K562 (cell line): Measurements from ENCODE around the gene SFR1. TPM values are rescaled to one million over a fixed set of nuclear protein-coding genes. Genes with fewer than 3 reads are reported as not detected.

Source experiments
- ATAC-seq: fragments of 200-7000 bp; cut with Tn5 transposase; 3 replicates; pipeline ENCODE4 v1.9.1; 2020; ENCODE audit warnings: moderate library complexity
- BruUV-seq: library from RNA; stranded (reverse); fragments of 400-500 nt; replicated peaks from 2 replicates; lab custom pipeline; 2021; lab: Mats Ljungman, UMichigan
- CTCF ChIA-PET: fragments of 300-600 bp; formaldehyde crosslinking; extraction: SDS; loops from one replicate; lab custom pipeline; 2021; ENCODE audit warnings: low intra/inter-chr PET ratio; lab: Yijun Ruan, JAX
- POLR2A ChIA-PET: fragments of 300-600, 350-650 bp; sonication (Branson Sonifier 250); formaldehyde crosslinking; extraction: SDS; loops from one replicate; lab custom pipeline; 2021; ENCODE audit warnings: antibody characterized with exemption, inconsistent platforms; lab: Yijun Ruan, JAX
- DNase-seq, 4 experiments: peaks; one replicate each; pipeline versions ENCODE4 v3.0.0 to v3.0.0-alpha.2; 2011 to 2018; ENCODE audit warnings: low spot score in 3 of 4, mixed read lengths in 3 of 4; ENCODE audit errors: extremely low read depth in 1 of 4
- FAIRE-seq: peaks from 2 replicates; lab custom pipeline; 2011; peaks lifted over from hg19 to GRCh38; lab: Jason Lieb, UNC
- H2AFZ ChIP-seq: 2 replicates; pipeline ENCODE4 v1.6.0; 2011; ENCODE audit warnings: low read depth, low read length, control low read depth, inconsistent platforms
- H3K27ac ChIP-seq: fragments of 200-600 bp; 3 replicates; pipeline ENCODE4 v1.8.0; 2011; ENCODE audit warnings: low read depth, mild to moderate bottlenecking, control low read depth, inconsistent platforms, low read length, moderate library complexity, mixed read lengths; ENCODE audit errors: extremely low read depth
- H3K27me3 ChIP-seq, 2 experiments: fragments of 300-600 bp in 1 of 2; 2 replicates in 1 of 2; 3 replicates in 1 of 2; pipeline versions ENCODE4 v1.6.0 to v1.8.0; 2011; ENCODE audit warnings: inconsistent platforms in 2 of 2, low read length in 2 of 2, mild to moderate bottlenecking in 1 of 2, mixed read lengths in 1 of 2, moderate library complexity in 1 of 2; ENCODE audit not compliant: control insufficient read depth in 2 of 2, insufficient read depth in 2 of 2
- H3K36me3 ChIP-seq: fragments of 300-600 bp; 3 replicates; pipeline ENCODE4 v1.8.0; 2011; ENCODE audit warnings: mild to moderate bottlenecking, low read length, inconsistent platforms; ENCODE audit not compliant: control insufficient read depth, insufficient read depth
- H3K4me1 ChIP-seq, 2 experiments: fragments of 200-600 bp in 1 of 2; replicated peaks in 1 of 2; 2 replicates in 1 of 2; 3 replicates in 1 of 2; pipeline versions ENCODE4 v1.5.1 to v1.8.0; 2011; ENCODE audit warnings: inconsistent platforms in 2 of 2, low read length in 2 of 2, mild to moderate bottlenecking in 1 of 2, mixed read lengths in 1 of 2, moderate library complexity in 1 of 2; ENCODE audit not compliant: control insufficient read depth in 2 of 2, insufficient read depth in 2 of 2
- H3K4me2 ChIP-seq: 2 replicates; pipeline ENCODE4 v1.6.1; 2011; ENCODE audit warnings: low read length, control low read depth, inconsistent platforms, mixed read lengths; ENCODE audit not compliant: insufficient read depth
- H3K4me3 ChIP-seq: fragments of 200-600 bp; sonication (generic), shearing (Covaris generic); 2 replicates; pipeline ENCODE4 v1.5.1; 2016; ENCODE audit warnings: control low read depth, inconsistent platforms
- H3K79me2 ChIP-seq: fragments of 200-600 bp; 3 replicates; pipeline ENCODE4 v1.8.0; 2011; ENCODE audit warnings: low read length, inconsistent platforms; ENCODE audit not compliant: control insufficient read depth, insufficient read depth
- H3K9ac ChIP-seq, 2 experiments: 2 replicates each; pipeline versions ENCODE4 v1.6.0 to v1.6.1; 2011; ENCODE audit warnings: low read depth in 2 of 2, low read length in 2 of 2, control low read depth in 1 of 2, inconsistent platforms in 1 of 2, mild to moderate bottlenecking in 1 of 2, mixed read lengths in 1 of 2; ENCODE audit not compliant: insufficient read depth in 1 of 2
- H3K9me1 ChIP-seq: one replicate; pipeline ENCODE4 v1.6.0; 2011; ENCODE audit warnings: inconsistent platforms, mild to moderate bottlenecking, low read length, moderate library complexity; ENCODE audit not compliant: control insufficient read depth, insufficient read depth
- H3K9me3 ChIP-seq: replicated peaks from 2 replicates; pipeline ENCODE4 v1.5.1; 2011; ENCODE audit warnings: low read depth, low read length, inconsistent platforms; ENCODE audit not compliant: control insufficient read depth, insufficient read depth
- H4K20me1 ChIP-seq: replicated peaks from 2 replicates; pipeline ENCODE4 v1.6.1; 2011; ENCODE audit warnings: low read length, inconsistent platforms, mixed read lengths; ENCODE audit not compliant: control insufficient read depth, insufficient read depth
- FOXA3 ChIP-seq, 2 experiments: fragments of 450-650 bp in 1 of 2; sonication (generic) in 1 of 2; formaldehyde crosslinking; IDR thresholded peaks in 1 of 2; conservative IDR thresholded peaks in 1 of 2; 2 replicates each; pipeline versions ENCODE4 v1.4.0 to v1.8.0; 2020 to 2022; ENCODE audit warnings: mild to moderate bottlenecking in 2 of 2, missing genetic modification reagents in 1 of 2
- KDM5B ChIP-seq: fragments of 200-600 bp; sonication (generic); IDR thresholded peaks from 2 replicates; pipeline ENCODE4 v1.6.1; 2012; ENCODE audit warnings: low read depth, mild to moderate bottlenecking, moderate library complexity, low read length, control low read depth, inconsistent platforms; ENCODE audit not compliant: insufficient replicate concordance
- PURB ChIP-seq: sonication (generic); formaldehyde crosslinking; IDR thresholded peaks from 2 replicates; pipeline ENCODE4 v1.9.0; 2021; ENCODE audit warnings: low read depth, mild to moderate bottlenecking, missing genetic modification reagents
- RUNX1 ChIP-seq: sonication (generic); IDR thresholded peaks from 2 replicates; pipeline ENCODE4 v1.6.1; 2016; ENCODE audit warnings: antibody characterized with exemption, low read depth
- ZFP1 ChIP-seq: fragments of 450-650 bp; formaldehyde crosslinking; IDR thresholded peaks from 2 replicates; pipeline ENCODE4 v1.4.0; 2020; ENCODE audit warnings: mild to moderate bottlenecking, mixed read lengths
- WGBS: fragments of 100-300 bp; shearing (Covaris generic); methylation state at CpG from one replicate; pipeline ENCODE4 v1.1.6; 2016; ENCODE audit warnings: low coverage, mixed read lengths; ENCODE audit not compliant: insufficient coverage; ENCODE audit errors: missing lambda C conversion rate; 5-methylcytosine and 5-hydroxymethylcytosine counted together
- in situ Hi-C: fragments of 300-500 bp; cut with MboI; formaldehyde crosslinking; loops from 4 replicates; pipeline ENCODE4 v1.15.0; 2018; ENCODE audit warnings: inconsistent platforms, mixed read lengths
- intact Hi-C: fragments of 100-400 bp; cut with micrococcal nuclease; formaldehyde crosslinking; loops from 2 replicates; pipeline ENCODE4 v1.14.2; 2022
- polyA plus RNA-seq, 8 experiments: library from polyadenylated mRNA; depleted of rRNA in 4 of 8; stranded (reverse) in 5 of 8; unstranded in 3 of 8; fragments of >200 nt; fragmentation: Nextera tagmentation in 2 of 8; fragmentation: Illumina TruSeq in 1 of 8; extraction: Ambion mirVana in 2 of 8; extraction: Trizol in 1 of 8; gene quantifications; 2 replicates each; pipeline versions ENCODE4 v1.2.1 to v1.2.3, GENCODE V29; 2011 to 2014; ENCODE audit warnings: inconsistent platforms in 1 of 8, missing spikeins in 1 of 8
- total RNA-seq, 7 experiments: library from RNA; depleted of rRNA in 6 of 7; stranded (reverse); fragments of >200 nt in 6 of 7; fragmentation: Illumina TruSeq in 2 of 7; extraction: Trizol in 2 of 7; gene quantifications; 2 replicates each; pipeline versions ENCODE4 v1.2.1 to v1.2.3, GENCODE V29; 2011 to 2021; ENCODE audit warnings: low replicate concordance in 1 of 7
- TF ChIP-seq, protein P1 (sequence below): fragments of 200-800 bp; sonication (Bioruptor generic); IDR thresholded peaks from 2 replicates; pipeline ENCODE4 v1.6.1; 2017; ENCODE audit warnings: missing genetic modification characterization, missing compliant biosample characterization

SFR1 gene
- total and polyA plus RNA-seq, 9 of the 15 experiments (the other 6 are each of a cell fraction or from before 2014, with no cell fraction given), result 4.3 to 18.7 (median 9.1) TPM

DNA sequence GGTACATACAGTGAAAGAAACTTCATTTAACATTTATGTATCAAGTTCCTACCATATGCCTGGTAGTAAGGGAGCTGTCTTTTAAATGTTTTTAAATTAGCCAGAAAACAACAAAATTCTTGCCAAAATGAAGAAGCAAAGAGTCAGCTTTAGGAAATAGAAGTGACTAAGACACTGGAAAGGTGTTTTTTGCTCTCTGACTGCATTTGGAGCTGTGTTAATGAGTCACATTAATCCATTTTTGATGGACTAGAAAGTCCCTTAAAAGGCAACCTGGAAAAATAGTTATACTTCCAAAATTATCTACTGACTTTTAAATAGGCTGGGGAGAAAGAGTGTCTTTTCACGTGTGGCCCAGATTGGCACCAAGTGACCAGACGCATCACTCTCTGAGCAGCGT lies 32.4 kb upstream of the SFR1 start:
- CTCF ChIA-PET, result no interaction called here
- in situ Hi-C loops (no loop called here), intact Hi-C loops (no loop called here)
- DNase-seq (no peak), FAIRE-seq (no peak), ATAC-seq (no peak)
- POLR2A ChIA-PET, result interaction anchor here (1.6 kb wide), 1 partner anchor 10 kb away, joined by 3 read pairs; no protein-coding TSS in a partner anchor
- Histone ChIP-seq H3K36me3 (no peaks in the 10 kb centered on the region), H3K27ac (no peak overlapping the region), H3K9me1 (no peaks in the 10 kb centered on the region), H3K4me3 (no peak overlapping the region), H3K4me1 (no peaks in the 10 kb centered on the region), H3K9ac (no peak overlapping the region), H3K79me2 (no peaks in the 10 kb centered on the region), H2AFZ (no peak overlapping the region), H4K20me1 (no peaks in the 10 kb centered on the region), H3K9me3 (no peaks in the 10 kb centered on the region), H3K27me3 (peaks cover 3 to 12% of the 10 kb centered on the region in 2 experiments; a peak in 4 of 5 replicates), H3K4me2 (no peak overlapping the region)
- TF ChIP-seq, protein P1, sequence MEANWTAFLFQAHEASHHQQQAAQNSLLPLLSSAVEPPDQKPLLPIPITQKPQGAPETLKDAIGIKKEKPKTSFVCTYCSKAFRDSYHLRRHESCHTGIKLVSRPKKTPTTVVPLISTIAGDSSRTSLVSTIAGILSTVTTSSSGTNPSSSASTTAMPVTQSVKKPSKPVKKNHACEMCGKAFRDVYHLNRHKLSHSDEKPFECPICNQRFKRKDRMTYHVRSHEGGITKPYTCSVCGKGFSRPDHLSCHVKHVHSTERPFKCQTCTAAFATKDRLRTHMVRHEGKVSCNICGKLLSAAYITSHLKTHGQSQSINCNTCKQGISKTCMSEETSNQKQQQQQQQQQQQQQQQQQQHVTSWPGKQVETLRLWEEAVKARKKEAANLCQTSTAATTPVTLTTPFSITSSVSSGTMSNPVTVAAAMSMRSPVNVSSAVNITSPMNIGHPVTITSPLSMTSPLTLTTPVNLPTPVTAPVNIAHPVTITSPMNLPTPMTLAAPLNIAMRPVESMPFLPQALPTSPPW, result no peak
- TF ChIP-seq FOXA3 (CRISPR knock-in tag; conservative IDR thresholded peaks at IDR 0.05 in 1 of 2, IDR thresholded peaks at IDR 0.05 in 1 of 2), result no peak
- TF ChIP-seq PURB, result no peak
- no peak for TF ChIP-seq KDM5B
- no peak for TF ChIP-seq RUNX1
- no peak for TF ChIP-seq ZFP1 (CRISPR knock-in tag)
- BruUV-seq, result no TSS peak
- WGBS, result 5% methylated on average over 3 of the region's 3 CpGs
